Immature natural killer cell (primary cell): ENCODE measurements around the gene DNAH8. TPM values are rescaled to one million over a fixed set of nuclear protein-coding genes. Genes with fewer than 3 reads are reported as not detected.

Source experiments
- DNase-seq, 3 donors: peaks; one replicate each; pipeline ENCODE4 v3.0.0; 2022; ENCODE audit warnings: mixed read lengths in 1 of 3
- H3K27ac Mint-ChIP-seq, 6 donors: one replicate each; pipeline ENCODE4 v1.8.0; 2020; ENCODE audit warnings: mixed read lengths in 6 of 6, mild to moderate bottlenecking in 5 of 6, inconsistent platforms in 4 of 6, moderate library complexity in 3 of 6
- H3K27me3 Mint-ChIP-seq, 3 donors: one replicate each; pipeline ENCODE4 v1.8.0; 2020 to 2021; ENCODE audit warnings: low read depth in 3 of 3, mild to moderate bottlenecking in 3 of 3, mixed read lengths in 3 of 3, moderate library complexity in 3 of 3, inconsistent platforms in 1 of 3
- H3K36me3 Mint-ChIP-seq, 3 donors: one replicate each; pipeline ENCODE4 v1.8.0; 2020; ENCODE audit warnings: mixed read lengths in 3 of 3, inconsistent platforms in 2 of 3, mild to moderate bottlenecking in 2 of 3
- H3K4me1 Mint-ChIP-seq, 2 donors: one replicate each; pipeline ENCODE4 v1.8.0; 2020; ENCODE audit warnings: inconsistent platforms in 2 of 2, mild to moderate bottlenecking in 2 of 2, mixed read lengths in 2 of 2, moderate library complexity in 1 of 2
- H3K4me3 Mint-ChIP-seq, 5 donors: one replicate each; pipeline ENCODE4 v1.8.0; 2020; ENCODE audit warnings: mild to moderate bottlenecking in 5 of 5, mixed read lengths in 5 of 5, inconsistent platforms in 3 of 5, moderate library complexity in 3 of 5
- H3K9me3 Mint-ChIP-seq, 6 donors: one replicate each; pipeline ENCODE4 v1.8.0; 2020; ENCODE audit warnings: mild to moderate bottlenecking in 6 of 6, mixed read lengths in 6 of 6, inconsistent platforms in 4 of 6, moderate library complexity in 3 of 6
- polyA plus RNA-seq, 3 donors: library from polyadenylated mRNA; unstranded; fragments of 300-500 nt; fragmentation: Illumina TruSeq; gene quantifications; one replicate each; pipeline ENCODE4 v1.2.3, GENCODE V29; 2021

Gene DNAH8
- polyA plus RNA-seq, 3 donors from 2014 or later: not detected

DNA sequence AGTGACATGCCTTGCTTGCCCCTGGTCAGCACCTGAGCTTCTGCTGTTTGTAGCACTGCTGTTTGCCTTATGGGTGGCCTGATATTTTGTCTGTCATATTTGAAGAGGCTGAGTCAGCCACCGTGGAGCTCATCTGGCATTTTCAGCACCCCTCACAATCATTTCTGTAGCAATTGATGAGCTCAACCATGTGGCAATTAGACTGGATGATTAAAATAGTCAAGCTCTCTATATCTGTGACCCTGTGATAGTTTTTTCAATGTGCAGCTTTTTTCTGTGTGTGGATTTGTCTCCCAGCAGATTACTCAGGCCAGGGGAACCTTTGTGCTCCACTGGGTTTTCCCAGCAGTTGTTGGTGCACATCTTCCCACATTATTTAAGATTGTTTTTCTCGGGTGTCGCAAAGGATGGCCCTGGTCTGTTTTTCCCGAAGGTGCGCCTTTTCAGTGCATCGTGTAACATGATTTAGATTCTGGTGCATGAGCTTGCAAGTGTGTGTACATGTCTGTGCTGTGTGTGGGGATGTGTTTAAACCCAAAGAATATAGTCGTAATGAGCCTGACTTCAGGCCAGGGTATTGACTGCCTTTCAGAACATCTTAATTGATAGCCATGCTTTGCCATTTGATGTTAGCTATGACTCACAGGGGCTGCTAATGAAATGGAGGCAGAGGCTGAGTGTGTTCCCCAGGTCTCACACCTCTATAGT, 301.9 kb downstream of the DNAH8 start:
- Mint-ChIP-seq H3K36me3 (no peaks in the 10 kb centered on the region), H3K27me3 (peaks cover 0 to 12% (median 8%) of the 10 kb centered on the region in 3 donors), H3K4me3 (no peak overlapping the region), H3K4me1 (no peaks in the 10 kb centered on the region), H3K9me3 (no peaks in the 10 kb centered on the region), H3K27ac (no peak overlapping the region)
- DNase-seq: no peak

DNA sequence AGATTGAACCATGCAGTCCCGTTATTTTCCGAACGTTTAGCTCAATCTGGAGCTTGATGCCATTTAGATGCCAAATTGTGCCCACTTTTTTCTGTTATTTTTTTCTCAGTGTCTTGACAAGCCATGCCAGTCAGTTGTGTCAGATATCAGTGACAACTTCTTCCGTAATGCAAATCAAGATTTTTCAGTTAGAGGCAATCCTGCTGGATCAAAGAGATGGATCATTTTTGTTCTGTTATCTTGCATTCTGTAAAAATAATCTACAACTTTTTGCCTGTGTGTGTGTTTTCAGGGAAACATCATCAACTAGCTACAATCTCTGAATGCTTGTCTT, 302.4 kb downstream of the DNAH8 start:
- Mint-ChIP-seq H3K27me3 (peaks cover 0 to 12% (median 6%) of the 10 kb centered on the region in 3 donors), H3K4me1 (no peaks in the 10 kb centered on the region), H3K36me3 (no peaks in the 10 kb centered on the region), H3K9me3 (no peaks in the 10 kb centered on the region), H3K4me3 (no peak overlapping the region), H3K27ac (no peak overlapping the region)
- DNase-seq: no peak

DNA sequence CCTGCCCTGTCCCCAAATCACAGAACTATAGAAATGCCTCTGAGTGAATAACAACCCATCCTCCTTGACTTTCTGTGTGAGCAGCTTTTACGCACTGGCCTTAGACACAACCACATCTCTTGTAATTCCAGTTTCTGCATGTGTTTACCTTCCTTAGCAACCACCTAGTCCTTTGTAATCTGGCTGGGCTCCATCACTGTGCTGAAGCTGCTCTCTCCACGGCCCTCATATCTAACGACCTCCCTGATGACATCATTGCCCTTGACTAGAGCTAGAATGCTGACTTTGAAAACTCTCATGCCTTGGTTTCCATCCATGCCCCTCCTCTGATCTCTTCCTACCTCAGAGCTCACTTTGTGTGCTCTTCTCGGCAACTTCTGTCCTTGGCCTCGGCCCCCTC, 303.0 kb downstream of the DNAH8 start:
- H3K4me1 Mint-ChIP-seq: no peaks in the 10 kb centered on the region
- DNase-seq: no peak
- H3K27ac Mint-ChIP-seq: no peak overlapping the region
- H3K36me3 Mint-ChIP-seq: no peaks in the 10 kb centered on the region
- no peaks in the 10 kb centered on the region for H3K9me3 Mint-ChIP-seq
- peaks cover 0 to 10% (median 5%) of the 10 kb centered on the region in 3 donors for H3K27me3 Mint-ChIP-seq
- no peak overlapping the region for H3K4me3 Mint-ChIP-seq

DNA sequence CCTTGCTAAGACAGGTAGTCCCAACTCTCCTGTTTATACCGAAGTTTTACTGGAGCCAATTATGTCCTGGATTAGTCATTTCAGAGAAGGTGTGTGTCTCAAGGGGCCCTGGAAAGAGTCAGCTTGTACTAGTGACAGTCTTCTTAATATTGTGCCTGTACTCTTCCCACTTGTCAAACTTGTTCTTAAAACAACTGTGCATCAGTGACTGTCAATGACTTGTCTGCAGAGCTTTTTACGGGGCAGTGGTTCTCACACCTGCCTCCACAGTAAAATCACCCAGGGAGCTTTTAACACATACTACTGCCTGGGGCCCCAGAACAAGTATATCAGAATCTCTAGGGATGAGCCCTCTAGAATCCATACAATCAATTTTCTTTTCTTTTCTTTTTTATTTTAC, 305.0 kb downstream of the DNAH8 start:
- Mint-ChIP-seq H3K27me3 (peaks cover 0 to 6% (median 2%) of the 10 kb centered on the region in 3 donors), H3K27ac (no peak overlapping the region), H3K4me3 (no peak overlapping the region), H3K9me3 (no peaks in the 10 kb centered on the region), H3K36me3 (no peaks in the 10 kb centered on the region), H3K4me1 (no peaks in the 10 kb centered on the region)
- DNase-seq: no peak

DNA sequence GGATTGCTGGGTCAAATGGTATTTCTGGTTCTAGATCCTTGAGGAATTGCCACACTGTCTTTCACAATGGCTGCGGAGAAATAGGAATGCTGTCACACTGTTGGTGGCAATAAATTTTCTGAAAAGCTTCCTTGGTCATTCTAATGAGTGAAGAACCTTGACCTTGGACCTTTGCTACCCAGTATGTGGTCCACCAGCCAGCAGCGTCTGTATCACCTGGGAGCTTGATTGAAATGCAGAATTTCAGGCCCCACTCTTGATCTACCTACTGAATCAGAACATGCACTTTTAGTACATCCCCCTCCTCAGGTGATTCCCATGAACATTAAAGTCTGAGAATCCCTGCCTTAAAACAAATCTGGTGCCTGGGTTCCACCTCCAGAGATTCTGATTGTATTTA, 305.9 kb downstream of the DNAH8 start:
- no peak overlapping the region for H3K27ac Mint-ChIP-seq
- H3K36me3 Mint-ChIP-seq: no peaks in the 10 kb centered on the region
- peaks cover 0 to 2% (median 0%) of the 10 kb centered on the region in 3 donors for H3K27me3 Mint-ChIP-seq
- H3K4me3 Mint-ChIP-seq: no peak overlapping the region
- no peaks in the 10 kb centered on the region for H3K4me1 Mint-ChIP-seq
- no peaks in the 10 kb centered on the region for H3K9me3 Mint-ChIP-seq
- DNase-seq: no peak

DNA sequence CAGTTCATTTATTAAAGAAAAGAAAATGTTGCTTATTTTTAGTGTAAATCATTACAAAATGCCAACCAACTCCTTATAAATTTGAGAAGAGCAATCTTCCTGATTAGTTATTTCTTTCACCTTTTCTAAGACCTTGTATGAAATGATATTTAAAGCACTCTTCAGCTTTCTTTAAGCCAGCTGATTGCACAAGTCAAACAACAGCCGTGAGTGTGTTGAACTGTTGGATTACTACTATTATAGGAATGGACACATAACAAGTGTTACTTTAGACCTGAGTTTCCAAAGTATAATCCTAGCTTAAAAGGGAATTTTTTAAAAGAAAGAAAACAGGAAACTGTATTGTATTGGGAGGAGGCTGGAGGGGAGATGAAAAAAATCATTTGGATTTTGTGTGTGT, 306.7 kb downstream of the DNAH8 start:
- Mint-ChIP-seq H3K27me3 (peaks cover 0 to 2% (median 0%) of the 10 kb centered on the region in 3 donors), H3K4me3 (no peak overlapping the region), H3K9me3 (no peaks in the 10 kb centered on the region), H3K27ac (no peak overlapping the region), H3K4me1 (no peaks in the 10 kb centered on the region), H3K36me3 (no peaks in the 10 kb centered on the region)
- no peak for DNase-seq

DNA sequence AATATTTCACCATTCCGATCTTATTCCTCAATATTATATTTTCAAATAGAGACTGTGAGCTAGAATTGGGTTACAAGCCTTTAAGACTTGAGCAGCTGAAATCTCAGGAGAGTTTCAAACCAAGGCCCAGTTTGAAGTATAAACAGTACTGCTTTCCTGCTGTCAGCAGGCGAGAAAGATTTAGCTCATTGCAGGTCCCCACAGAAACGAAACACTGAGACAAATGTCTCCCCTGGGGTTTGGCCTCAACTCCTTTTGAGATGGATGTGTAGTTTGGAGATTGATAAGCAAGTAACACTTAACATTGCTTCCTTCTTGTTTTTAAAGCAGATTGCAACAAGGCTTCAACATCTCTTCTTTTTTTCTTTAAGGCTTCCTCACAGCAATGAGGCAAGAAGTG, 311.1 kb downstream of the DNAH8 start:
- no peaks in the 10 kb centered on the region for H3K36me3 Mint-ChIP-seq

GRCh38 chr6:39029156-39030011, 314.3 kb downstream of the DNAH8 start:
- peak; percentile 26 to 41 (median 32) for DNase-seq
- peaks cover 5 to 12% (median 11%) of the 10 kb centered on the region in 3 donors for H3K27me3 Mint-ChIP-seq
- H3K36me3 Mint-ChIP-seq: peaks cover 0 to 3% (median 0%) of the 10 kb centered on the region in 3 donors
- no peak overlapping the region for H3K4me3 Mint-ChIP-seq
- H3K9me3 Mint-ChIP-seq: peaks cover 0 to 2% (median 0%) of the 10 kb centered on the region in 6 donors
- H3K27ac Mint-ChIP-seq: no peak overlapping the region
- no peaks in the 10 kb centered on the region for H3K4me1 Mint-ChIP-seq

More for the DNA sequence above, 311.1 kb downstream of the DNAH8 start:
- H3K9me3 Mint-ChIP-seq: no peaks in the 10 kb centered on the region
- no peak overlapping the region for H3K27ac Mint-ChIP-seq
- no peak overlapping the region for H3K4me3 Mint-ChIP-seq
- DNase-seq: no peak
- no peaks in the 10 kb centered on the region for H3K4me1 Mint-ChIP-seq
- H3K27me3 Mint-ChIP-seq: peaks cover 1 to 8% (median 6%) of the 10 kb centered on the region in 3 donors

DNA sequence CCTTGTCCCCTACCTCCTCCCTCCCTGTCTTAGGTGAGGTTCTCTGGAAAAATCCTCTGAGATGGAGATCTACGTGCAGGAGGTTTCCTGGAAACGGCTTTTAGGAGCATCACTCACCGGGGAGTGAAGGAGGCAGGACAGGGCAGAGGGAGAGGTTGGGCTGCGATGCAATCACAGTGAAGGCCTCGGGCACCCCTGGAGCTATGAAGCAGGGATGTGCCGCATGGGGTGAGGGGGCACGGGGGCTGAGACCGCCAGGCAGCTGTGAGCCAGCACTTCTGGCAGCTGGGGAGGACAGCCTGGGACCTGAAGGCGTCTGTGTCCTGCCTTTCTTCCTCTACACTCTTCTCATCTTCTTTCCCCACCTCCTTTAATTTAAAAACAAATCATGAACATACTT, 320.6 kb downstream of the DNAH8 start:
- Mint-ChIP-seq H3K4me3 (no peak overlapping the region), H3K36me3 (peaks cover 0 to 3% (median 0%) of the 10 kb centered on the region in 3 donors), H3K27ac (no peak overlapping the region), H3K4me1 (peaks cover 7 to 9% of the 10 kb centered on the region in 2 donors), H3K27me3 (peaks cover 10 to 13% (median 10%) of the 10 kb centered on the region in 3 donors), H3K9me3 (peaks cover 0 to 2% (median 0%) of the 10 kb centered on the region in 6 donors)
- DNase-seq: no peak

GRCh38 chr6:39037082-39037508, 322.0 kb downstream of the DNAH8 start:
- DNase-seq: no peak
- H3K9me3 Mint-ChIP-seq: peaks cover 0 to 2% (median 0%) of the 10 kb centered on the region in 6 donors
- no peak overlapping the region for H3K4me3 Mint-ChIP-seq
- H3K36me3 Mint-ChIP-seq: peaks cover 0 to 3% (median 0%) of the 10 kb centered on the region in 3 donors
- H3K4me1 Mint-ChIP-seq: peaks cover 21 to 23% of the 10 kb centered on the region in 2 donors
- H3K27ac Mint-ChIP-seq: no peak overlapping the region
- H3K27me3 Mint-ChIP-seq: peaks cover 10 to 13% (median 10%) of the 10 kb centered on the region in 3 donors

DNA sequence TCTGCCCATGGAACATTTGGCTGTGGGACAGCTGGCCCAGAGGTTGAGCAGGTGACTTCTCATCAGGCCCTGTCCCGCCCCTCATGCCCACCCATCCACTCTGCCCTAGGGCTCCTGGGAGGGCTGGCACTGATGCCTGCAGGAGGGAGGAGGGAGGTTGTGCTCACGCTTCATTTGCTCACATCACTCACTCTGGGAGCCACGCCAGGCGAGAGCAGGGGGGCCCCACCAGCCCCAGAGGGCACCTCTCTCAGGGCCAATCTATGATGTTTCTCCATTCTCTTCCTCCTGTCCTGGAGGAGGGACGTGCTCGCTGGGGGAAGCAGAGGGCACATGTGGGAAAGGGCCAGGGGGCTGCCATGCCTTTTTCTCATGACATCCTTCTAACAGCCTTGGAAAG, 322.6 kb downstream of the DNAH8 start:
- H3K4me1 Mint-ChIP-seq: peaks cover 21 to 29% of the 10 kb centered on the region in 2 donors
- DNase-seq: no peak
- H3K9me3 Mint-ChIP-seq: no peaks in the 10 kb centered on the region
- H3K4me3 Mint-ChIP-seq: no peak overlapping the region
- H3K36me3 Mint-ChIP-seq: peaks cover 0 to 3% (median 0%) of the 10 kb centered on the region in 3 donors
- H3K27ac Mint-ChIP-seq: no peak overlapping the region
- peaks cover 5 to 10% (median 9%) of the 10 kb centered on the region in 3 donors for H3K27me3 Mint-ChIP-seq

GRCh38 chr6:39040080-39040673, 325.1 kb downstream of the DNAH8 start:
- DNase-seq: no peak
- peak overlapping the region in 2 of 6 donors; percentile 20 to 40 for H3K27ac Mint-ChIP-seq

GRCh38 chr6:39041072-39041471, 326.0 kb downstream of the DNAH8 start:
- Mint-ChIP-seq H3K27me3 (peaks cover 3 to 4% (median 3%) of the 10 kb centered on the region in 3 donors), H3K36me3 (no peaks in the 10 kb centered on the region), H3K4me3 (peak overlapping the region in 4 of 5 donors; percentile 23 to 50 (median 26)), H3K4me1 (peaks cover 21 to 32% of the 10 kb centered on the region in 2 donors), H3K27ac (peak overlapping the region in 5 of 6 donors; percentile 5 to 75 (median 46)), H3K9me3 (no peaks in the 10 kb centered on the region)
- peak in 1 of 3 donors; percentile 19 for DNase-seq

More at GRCh38 chr6:39040080-39040673, 325.1 kb downstream of the DNAH8 start:
- H3K36me3 Mint-ChIP-seq: no peaks in the 10 kb centered on the region
- H3K4me1 Mint-ChIP-seq: peaks cover 21 to 32% of the 10 kb centered on the region in 2 donors
- H3K27me3 Mint-ChIP-seq: peaks cover 4 to 5% (median 4%) of the 10 kb centered on the region in 3 donors
- H3K9me3 Mint-ChIP-seq: no peaks in the 10 kb centered on the region
- H3K4me3 Mint-ChIP-seq: peak overlapping the region in 1 of 5 donors; percentile 13
